Measurements from ENCODE around the gene ULK3. TPM values are rescaled to one million over a fixed set of nuclear protein-coding genes. Genes with fewer than 3 reads are reported as not detected.

Gene ULK3
- total and polyA plus RNA-seq, 9 donors = 17.4 to 45.7 (median 25.9) TPM

- no peaks in the 10 kb centered on the region for H3K4me1 ChIP-seq (ENCODE audit: insufficient read depth)
- H3K27ac ChIP-seq = no peak overlapping the region
- no peak for TF ChIP-seq CTCF (IDR thresholded peaks at IDR 0.05)
- TF ChIP-seq EP300 (IDR thresholded peaks at IDR 0.05) = no peak
- TF ChIP-seq POLR2A (IDR thresholded peaks at IDR 0.05) = no peak
- DNase-seq = no peak
- no peaks in the 10 kb centered on the region for H3K9me3 ChIP-seq
- intact Hi-C loops (cut with DNase I) = no loop called here
- WGBS, 3 donors = 70 to 79% (median 74%) methylated on average over 5 of the region's 5 CpGs
- H3K4me3 ChIP-seq = no peak overlapping the region
- H3K36me3 ChIP-seq = no peaks in the 10 kb centered on the region
- H3K27me3 ChIP-seq = no peaks in the 10 kb centered on the region
Observed at GRCh38 chr15:74809242-74809641, 33.7 kb downstream of the ULK3 start.

GRCh38 chr15:74808840-74809229 lies 34.1 kb downstream of the ULK3 start:
- H3K4me1 ChIP-seq (ENCODE audit: insufficient read depth) = no peaks in the 10 kb centered on the region
- WGBS, 3 donors = 49 to 57% (median 51%) methylated on average over 4 of the region's 4 CpGs
- no peak overlapping the region for H3K27ac ChIP-seq
- intact Hi-C loops (cut with DNase I) = no loop called here
- H3K9me3 ChIP-seq = no peaks in the 10 kb centered on the region
- no peak overlapping the region for H3K4me3 ChIP-seq
- no peak for DNase-seq
- H3K36me3 ChIP-seq = no peaks in the 10 kb centered on the region
- H3K27me3 ChIP-seq = no peaks in the 10 kb centered on the region
- TF ChIP-seq EP300 (IDR thresholded peaks at IDR 0.05) (no peak), CTCF (IDR thresholded peaks at IDR 0.05) (no peak), POLR2A (IDR thresholded peaks at IDR 0.05) (no peak)

- Histone ChIP-seq H3K4me3 (no peak overlapping the region), H3K9me3 (no peaks in the 10 kb centered on the region), H3K27me3 (no peaks in the 10 kb centered on the region), H3K27ac (no peak overlapping the region), H3K4me1 (ENCODE audit: insufficient read depth) (no peaks in the 10 kb centered on the region), H3K36me3 (no peaks in the 10 kb centered on the region)
- TF ChIP-seq CTCF (IDR thresholded peaks at IDR 0.05) (no peak), EP300 (IDR thresholded peaks at IDR 0.05) (no peak), POLR2A (IDR thresholded peaks at IDR 0.05) (no peak)
- 69 to 77% (median 69%) methylated on average over 18 of the region's 18 CpGs for WGBS, 3 donors
- intact Hi-C loops (cut with DNase I) = no loop called here
- DNase-seq = no peak
Observed at GRCh38 chr15:74808078-74808839, 34.7 kb downstream of the ULK3 start.

GRCh38 chr15:74807282-74807681 lies 35.7 kb downstream of the ULK3 start:
- no peaks in the 10 kb centered on the region for H3K36me3 ChIP-seq
- no peak overlapping the region for H3K4me3 ChIP-seq
- no peak overlapping the region for H3K27ac ChIP-seq
- H3K27me3 ChIP-seq = no peaks in the 10 kb centered on the region
- H3K4me1 ChIP-seq (ENCODE audit: insufficient read depth) = no peaks in the 10 kb centered on the region
- intact Hi-C loops (cut with DNase I) = no loop called here
- H3K9me3 ChIP-seq = no peaks in the 10 kb centered on the region
- no peak for DNase-seq
- 19 to 33% (median 21%) methylated on average over 5 of the region's 5 CpGs for WGBS, 3 donors
- TF ChIP-seq EP300 (IDR thresholded peaks at IDR 0.05) = no peak
- no peak for TF ChIP-seq POLR2A (IDR thresholded peaks at IDR 0.05)
- TF ChIP-seq CTCF (IDR thresholded peaks at IDR 0.05) = no peak
